ENCODE data around the gene CADM4.

- TF ChIP-seq CTCF (IDR thresholded peaks at IDR 0.05) (no peak), EZH2 (IDR thresholded peaks at IDR 0.05; ENCODE audit: borderline replicate concordance, insufficient read depth, low read depth, low read length, poor library complexity, severe bottlenecking) (no peak)
Observed at GRCh38 chr19:43596842-43597461, 42.7 kb downstream of the CADM4 start.
